H9 (cell line): ENCODE results near the gene RPL36A. TPM values are rescaled to one million over a fixed set of nuclear protein-coding genes. Genes with fewer than 3 reads are reported as not detected.

ENCODE experiments used
- DNase-seq: peaks from one replicate; pipeline ENCODE4 v3.0.0-alpha.2; 2017
- H2AFZ ChIP-seq: one replicate; pipeline ENCODE4 v1.6.1; 2013; ENCODE audit warnings: mild to moderate bottlenecking, low read length, control low read depth, moderate library complexity
- H2AK5ac ChIP-seq: 2 replicates; pipeline ENCODE4 v1.6.1; 2013; ENCODE audit warnings: low read length, control low read depth, mixed read lengths; ENCODE audit not compliant: insufficient read length
- H2BK120ac ChIP-seq: one replicate; pipeline ENCODE4 v1.6.1; 2013; ENCODE audit warnings: low read depth, mild to moderate bottlenecking, low read length, control low read depth, inconsistent platforms; ENCODE audit not compliant: poor library complexity, severe bottlenecking
- H2BK12ac ChIP-seq: 2 replicates; pipeline ENCODE4 v1.6.1; 2013; ENCODE audit warnings: low read length, control low read depth, mixed read lengths, low read depth; ENCODE audit not compliant: insufficient read length
- H2BK15ac ChIP-seq: 2 replicates; pipeline ENCODE4 v1.6.1; 2013; ENCODE audit warnings: low read depth, low read length, control low read depth
- H2BK20ac ChIP-seq: one replicate; pipeline ENCODE4 v1.6.1; 2013; ENCODE audit warnings: low read depth, mild to moderate bottlenecking, low read length, control low read depth, inconsistent platforms; ENCODE audit not compliant: poor library complexity, severe bottlenecking
- H2BK5ac ChIP-seq: 2 replicates; pipeline ENCODE4 v1.6.1; 2013; ENCODE audit warnings: low read length, control low read depth, mixed read lengths; ENCODE audit not compliant: insufficient read length
- H3K14ac ChIP-seq: 2 replicates; pipeline ENCODE4 v1.6.1; 2013; ENCODE audit warnings: low read length, control low read depth; ENCODE audit not compliant: insufficient read depth
- H3K18ac ChIP-seq: 2 replicates; pipeline ENCODE4 v1.6.1; 2013; ENCODE audit warnings: low read depth, mild to moderate bottlenecking, mixed read lengths, low read length, control low read depth; ENCODE audit not compliant: insufficient read length
- H3K23ac ChIP-seq: 2 replicates; pipeline ENCODE4 v1.6.1; 2013; ENCODE audit warnings: low read length, control low read depth, mixed read lengths, low read depth; ENCODE audit not compliant: insufficient read length
- H3K23me2 ChIP-seq: 2 replicates; pipeline ENCODE4 v1.6.1; 2013; ENCODE audit warnings: low read depth, mild to moderate bottlenecking, mixed read lengths, low read length, control low read depth; ENCODE audit not compliant: insufficient read length, poor library complexity, severe bottlenecking
- H3K27ac ChIP-seq: 2 replicates; pipeline ENCODE4 v1.5.1; 2013; ENCODE audit warnings: low read length, control low read depth, mixed read lengths, low read depth; ENCODE audit not compliant: insufficient read length
- H3K27me3 ChIP-seq: 2 replicates; pipeline ENCODE4 v1.6.1; 2013; ENCODE audit warnings: low read length, control low read depth, inconsistent platforms; ENCODE audit not compliant: insufficient read depth
- H3K4ac ChIP-seq: 2 replicates; pipeline ENCODE4 v1.6.1; 2013; ENCODE audit warnings: low read depth, mild to moderate bottlenecking, control low read depth, inconsistent platforms, low read length, moderate library complexity
- H3K4me1 ChIP-seq: 2 replicates; pipeline ENCODE4 v1.6.1; 2013; ENCODE audit warnings: low read length, control low read depth, inconsistent platforms; ENCODE audit not compliant: insufficient read depth
- H3K4me2 ChIP-seq: 2 replicates; pipeline ENCODE4 v1.6.1; 2013; ENCODE audit warnings: low read length, control low read depth, mixed read lengths; ENCODE audit not compliant: insufficient read length, insufficient read depth
- H3K56ac ChIP-seq: 2 replicates; pipeline ENCODE4 v1.6.1; 2013; ENCODE audit warnings: low read depth, mild to moderate bottlenecking, mixed read lengths, low read length, control low read depth; ENCODE audit not compliant: insufficient read length
- H3K79me1 ChIP-seq: 2 replicates; pipeline ENCODE4 v1.6.1; 2013; ENCODE audit warnings: low read depth, mild to moderate bottlenecking, moderate library complexity, low read length, control low read depth, inconsistent platforms; ENCODE audit not compliant: insufficient read depth, poor library complexity, severe bottlenecking
- H3K79me2 ChIP-seq: 2 replicates; pipeline ENCODE4 v1.6.1; 2013; ENCODE audit warnings: low read length, control low read depth, inconsistent platforms; ENCODE audit not compliant: insufficient read depth
- H3K9ac ChIP-seq: 2 replicates; pipeline ENCODE4 v1.6.1; 2013; ENCODE audit warnings: low read length, control low read depth, mixed read lengths; ENCODE audit not compliant: insufficient read length; ENCODE audit errors: extremely low read depth
- H3K9me3 ChIP-seq: one replicate; pipeline ENCODE4 v1.6.1; 2013; ENCODE audit warnings: low read depth, low read length, inconsistent platforms; ENCODE audit not compliant: control insufficient read depth
- H3T11ph ChIP-seq: one replicate; pipeline ENCODE4 v1.6.1; 2013; ENCODE audit warnings: mild to moderate bottlenecking, low read length, control low read depth, inconsistent platforms
- H4K20me1 ChIP-seq: one replicate; pipeline ENCODE4 v1.6.1; 2013; ENCODE audit not compliant: control insufficient read depth, insufficient read length, insufficient read depth
- H4K5ac ChIP-seq: 2 replicates; pipeline ENCODE4 v1.6.1; 2013; ENCODE audit warnings: low read depth, mild to moderate bottlenecking, mixed read lengths, low read length, control low read depth; ENCODE audit not compliant: insufficient read length
- H4K8ac ChIP-seq: replicated peaks from 2 replicates; pipeline ENCODE4 v1.6.1; 2013; ENCODE audit warnings: low read length, control low read depth, mixed read lengths, low read depth; ENCODE audit not compliant: insufficient read length
- H4K91ac ChIP-seq: 2 replicates; pipeline ENCODE4 v1.6.1; 2013; ENCODE audit warnings: low read depth, mild to moderate bottlenecking, moderate library complexity, mixed read lengths, low read length, control low read depth; ENCODE audit not compliant: insufficient read length
- H3K27ac Mint-ChIP-seq, 3 experiments: 2 replicates in 2 of 3; 3 replicates in 1 of 3; pipeline ENCODE4 v1.8.0; 2020 to 2021; ENCODE audit warnings: mixed read lengths in 3 of 3, mild to moderate bottlenecking in 1 of 3, moderate library complexity in 1 of 3
- H3K27me3 Mint-ChIP-seq: 2 replicates; pipeline ENCODE4 v1.8.0; 2021; ENCODE audit warnings: low read depth, mild to moderate bottlenecking, moderate library complexity, mixed read lengths
- H3K36me3 Mint-ChIP-seq, 3 experiments: 2 replicates in 2 of 3; 3 replicates in 1 of 3; pipeline ENCODE4 v1.8.0; 2020 to 2021; ENCODE audit warnings: low read depth in 3 of 3, mixed read lengths in 3 of 3; ENCODE audit not compliant: insufficient read depth in 1 of 3
- H3K4me1 Mint-ChIP-seq, 2 experiments: 2 replicates each; pipeline ENCODE4 v1.8.0; 2020; ENCODE audit warnings: mixed read lengths in 2 of 2
- H3K4me3 Mint-ChIP-seq, 2 experiments: 2 replicates in 1 of 2; 3 replicates in 1 of 2; pipeline ENCODE4 v1.8.0; 2020 to 2021; ENCODE audit warnings: mild to moderate bottlenecking in 2 of 2, mixed read lengths in 2 of 2, moderate library complexity in 1 of 2
- H3K9me3 Mint-ChIP-seq, 2 experiments: 2 replicates in 1 of 2; 3 replicates in 1 of 2; pipeline ENCODE4 v1.8.0; 2020; ENCODE audit warnings: mild to moderate bottlenecking in 2 of 2, mixed read lengths in 2 of 2, moderate library complexity in 1 of 2
- WGBS: extraction: QIAGEN DNeasy Blood & Tissue Kit; methylation state at CpG from one replicate; pipeline ENCODE4 v1.1.7; 2013; ENCODE audit warnings: missing lambda C conversion rate, low lambda C conversion rate, mixed read lengths; ENCODE audit not compliant: insufficient read length; ENCODE audit errors: extremely low coverage; 5-methylcytosine and 5-hydroxymethylcytosine counted together
- total RNA-seq: library from RNA; stranded (reverse); gene quantifications from 2 replicates; pipeline ENCODE4 v1.2.1, GENCODE V29; 2021
- TF ChIP-seq, protein P1 (sequence below): fragments of 200-600 bp; sonication (generic); conservative IDR thresholded peaks from 3 replicates; pipeline ENCODE4 v1.8.0; 2021; ENCODE audit warnings: antibody characterized with exemption, mild to moderate bottlenecking

RPL36A gene
- total RNA-seq, 1 experiment from 2014 or later: 428 TPM

- no peak overlapping the region for H3T11ph ChIP-seq
- Mint-ChIP-seq H3K27ac (no peak overlapping the region), H3K9me3 (peaks cover 45 to 55% of the 10 kb centered on the region in 2 experiments), H3K4me1 (peaks cover 3 to 13% of the 10 kb centered on the region in 2 experiments), H3K36me3 (no peaks in the 10 kb centered on the region; a peak in 1 of 7 replicates), H3K4me3 (no peak overlapping the region), H3K27me3 (no peaks in the 10 kb centered on the region)
- no peak for DNase-seq
- no peak overlapping the region for H4K91ac ChIP-seq
- no peak overlapping the region for H2BK120ac ChIP-seq
- H3K23ac ChIP-seq: no peak overlapping the region
- no peak overlapping the region for H4K8ac ChIP-seq
- H2BK20ac ChIP-seq: no peak overlapping the region
- no peaks in the 10 kb centered on the region for H3K79me2 ChIP-seq
- no peak overlapping the region for H2BK5ac ChIP-seq
- H3K27ac ChIP-seq: no peak overlapping the region
- H3K23me2 ChIP-seq: no peaks in the 10 kb centered on the region
- H3K4ac ChIP-seq: no peak overlapping the region
- H3K4me2 ChIP-seq: no peak overlapping the region
- H3K18ac ChIP-seq: no peak overlapping the region
- no peaks in the 10 kb centered on the region for H3K4me1 ChIP-seq
- no CpG with 5 or more reads among the region's 4 CpGs for WGBS
- no peak overlapping the region for H2AK5ac ChIP-seq
- no peak overlapping the region for H2BK12ac ChIP-seq
- H3K27me3 ChIP-seq: no peaks in the 10 kb centered on the region
- H4K5ac ChIP-seq: no peak overlapping the region
- H3K9ac ChIP-seq: no peak overlapping the region
- H3K79me1 ChIP-seq: no peaks in the 10 kb centered on the region
- H4K20me1 ChIP-seq: no peaks in the 10 kb centered on the region
- TF ChIP-seq, protein P1, sequence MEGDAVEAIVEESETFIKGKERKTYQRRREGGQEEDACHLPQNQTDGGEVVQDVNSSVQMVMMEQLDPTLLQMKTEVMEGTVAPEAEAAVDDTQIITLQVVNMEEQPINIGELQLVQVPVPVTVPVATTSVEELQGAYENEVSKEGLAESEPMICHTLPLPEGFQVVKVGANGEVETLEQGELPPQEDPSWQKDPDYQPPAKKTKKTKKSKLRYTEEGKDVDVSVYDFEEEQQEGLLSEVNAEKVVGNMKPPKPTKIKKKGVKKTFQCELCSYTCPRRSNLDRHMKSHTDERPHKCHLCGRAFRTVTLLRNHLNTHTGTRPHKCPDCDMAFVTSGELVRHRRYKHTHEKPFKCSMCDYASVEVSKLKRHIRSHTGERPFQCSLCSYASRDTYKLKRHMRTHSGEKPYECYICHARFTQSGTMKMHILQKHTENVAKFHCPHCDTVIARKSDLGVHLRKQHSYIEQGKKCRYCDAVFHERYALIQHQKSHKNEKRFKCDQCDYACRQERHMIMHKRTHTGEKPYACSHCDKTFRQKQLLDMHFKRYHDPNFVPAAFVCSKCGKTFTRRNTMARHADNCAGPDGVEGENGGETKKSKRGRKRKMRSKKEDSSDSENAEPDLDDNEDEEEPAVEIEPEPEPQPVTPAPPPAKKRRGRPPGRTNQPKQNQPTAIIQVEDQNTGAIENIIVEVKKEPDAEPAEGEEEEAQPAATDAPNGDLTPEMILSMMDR: no peak
- no peak overlapping the region for H3K56ac ChIP-seq
- H2BK15ac ChIP-seq: no peak overlapping the region
- peaks cover 43% of the 10 kb centered on the region for H3K9me3 ChIP-seq
- no peak overlapping the region for H2AFZ ChIP-seq
- H3K14ac ChIP-seq: no peak overlapping the region
These were observed 7.1 kb upstream of the RPL36A start for GRCh38 chrX:101383679-101384205.
